ENCODE data around the gene SYT12.

Gene SYT12

GRCh38 chr11:67098799-67099429 lies 76.0 kb downstream of the SYT12 start:
- DNase-seq (ENCODE audit: extremely low read depth, low read depth) = no peak
- no peak overlapping the region for H3K4me3 ChIP-seq (replicated peaks; ENCODE audit: low read depth, low read length)
- TF ChIP-seq CTCF (IDR thresholded peaks at IDR 0.05; ENCODE audit: low read depth, low read length, missing control alignments) = no peak

- H3K4me3 ChIP-seq (replicated peaks; ENCODE audit: low read depth, low read length) = no peak overlapping the region
- DNase-seq (ENCODE audit: extremely low read depth, low read depth) = no peak
- no peak for TF ChIP-seq CTCF (IDR thresholded peaks at IDR 0.05; ENCODE audit: low read depth, low read length, missing control alignments)
These were observed 76.9 kb downstream of the SYT12 start for GRCh38 chr11:67099831-67100324.

Measured in HFF-Myc (cell line).